H1 (cell line): ENCODE results near the gene DNMT3L. TPM values are rescaled to one million over a fixed set of nuclear protein-coding genes. Genes with fewer than 3 reads are reported as not detected.
A peak's percentile ranks its signal among the peaks of the same experiment; 100 is the strongest.

Experiments used
- CTCF ChIA-PET: fragments of 300-600 bp; sonication (Branson Sonifier 250); formaldehyde crosslinking; loops from one replicate; lab custom pipeline; 2021; ENCODE audit not compliant: partially characterized antibody; lab: Charles Lee
- POLR2A ChIA-PET: fragments of 300-600 bp; sonication (Branson Sonifier 250); formaldehyde crosslinking; loops from one replicate; lab custom pipeline; 2021; ENCODE audit warnings: inconsistent platforms; ENCODE audit not compliant: partially characterized antibody; lab: Charles Lee
- DNase-seq, 2 experiments: peaks; one replicate each; pipeline versions ENCODE4 v3.0.0 to v3.0.0-alpha.2; 2010 to 2022; ENCODE audit warnings: low spot score in 2 of 2, low read depth in 1 of 2, mixed read lengths in 1 of 2
- FAIRE-seq: peaks from 2 replicates; lab custom pipeline; 2011; peaks lifted over from hg19 to GRCh38; lab: Jason Lieb, UNC
- H2AFZ ChIP-seq: 2 replicates; pipeline ENCODE4 v1.8.1; 2012; ENCODE audit warnings: low read length, inconsistent platforms
- H2AK5ac ChIP-seq: 2 replicates; pipeline ENCODE4 v1.6.1; 2013; ENCODE audit warnings: low read depth, low read length
- H2BK120ac ChIP-seq: replicated peaks from 2 replicates; pipeline ENCODE3; 2013; ENCODE audit warnings: low read depth, low read length, inconsistent platforms
- H2BK12ac ChIP-seq: 2 replicates; pipeline ENCODE4 v1.6.1; 2013; ENCODE audit warnings: low read depth, low read length
- H2BK15ac ChIP-seq: 2 replicates; pipeline ENCODE4 v1.6.1; 2013; ENCODE audit warnings: low read length
- H2BK20ac ChIP-seq: 2 replicates; pipeline ENCODE4 v1.6.1; 2013; ENCODE audit warnings: low read length
- H2BK5ac ChIP-seq: 2 replicates; pipeline ENCODE4 v1.6.1; 2013; ENCODE audit warnings: low read depth, low read length
- H3K14ac ChIP-seq: 2 replicates; pipeline ENCODE4 v1.6.1; 2013; ENCODE audit warnings: inconsistent platforms; ENCODE audit not compliant: insufficient read length
- H3K18ac ChIP-seq: 2 replicates; pipeline ENCODE4 v1.6.1; 2013; ENCODE audit warnings: low read length; ENCODE audit errors: extremely low read depth
- H3K23ac ChIP-seq: 2 replicates; pipeline ENCODE4 v1.6.1; 2013; ENCODE audit warnings: inconsistent platforms; ENCODE audit not compliant: insufficient read length
- H3K23me2 ChIP-seq: 2 replicates; pipeline ENCODE4 v1.6.1; 2013; ENCODE audit warnings: low read depth, low read length
- H3K27ac ChIP-seq: 2 replicates; pipeline ENCODE4 v1.6.1; 2011; ENCODE audit warnings: low read depth, low read length, inconsistent platforms
- H3K27me3 ChIP-seq, 4 experiments: replicated peaks in 1 of 4; 1 replicate in 1 of 4; 2 replicates in 3 of 4; pipeline versions ENCODE4 v1.6.1 to v1.8.1; 2011 to 2013; ENCODE audit warnings: low read length in 3 of 4, mild to moderate bottlenecking in 3 of 4, inconsistent platforms in 2 of 4, mixed read lengths in 2 of 4, moderate library complexity in 1 of 4; ENCODE audit not compliant: control insufficient read depth in 3 of 4, insufficient read depth in 3 of 4; ENCODE audit errors: extremely low read depth in 1 of 4
- H3K36me3 ChIP-seq, 4 experiments: 2 replicates each; pipeline versions ENCODE4 v1.6.1 to v1.8.1; 2011 to 2013; ENCODE audit warnings: mild to moderate bottlenecking in 4 of 4, low read length in 3 of 4, moderate library complexity in 2 of 4, control low read depth in 1 of 4, inconsistent platforms in 1 of 4; ENCODE audit not compliant: insufficient read depth in 4 of 4, control insufficient read depth in 2 of 4
- H3K4ac ChIP-seq: replicated peaks from 2 replicates; pipeline ENCODE3; 2013; ENCODE audit warnings: low read length, low read depth, mixed read lengths, inconsistent platforms; ENCODE audit not compliant: insufficient read length
- H3K4me1 ChIP-seq, 4 experiments: replicated peaks in 1 of 4; 1 replicate in 1 of 4; 2 replicates in 3 of 4; pipeline versions ENCODE4 v1.6.1 to v1.8.1; 2011 to 2013; ENCODE audit warnings: low read length in 3 of 4, inconsistent platforms in 2 of 4, mixed read lengths in 1 of 4; ENCODE audit not compliant: insufficient read depth in 4 of 4, control insufficient read depth in 3 of 4
- H3K4me2 ChIP-seq, 2 experiments: 2 replicates each; pipeline versions ENCODE4 v1.6.1 to v1.8.1; 2011 to 2013; ENCODE audit warnings: low read depth in 2 of 2, low read length in 2 of 2, control low read depth in 1 of 2, inconsistent platforms in 1 of 2, mild to moderate bottlenecking in 1 of 2; ENCODE audit not compliant: insufficient read depth in 1 of 2
- H3K4me3 ChIP-seq, 4 experiments: fragments of 200-600, 300-600 bp in 1 of 4; sonication (generic), shearing (Covaris generic), sonication (Bioruptor Twin) in 1 of 4; 2 replicates each; pipeline versions ENCODE4 v1.5.1 to v1.8.1; 2011 to 2016; ENCODE audit warnings: low read length in 4 of 4, low read depth in 3 of 4, control low read depth in 2 of 4, inconsistent platforms in 2 of 4, mild to moderate bottlenecking in 2 of 4, mixed read lengths in 1 of 4, moderate library complexity in 1 of 4; ENCODE audit not compliant: insufficient read depth in 2 of 4; ENCODE audit errors: extremely low read depth in 1 of 4
- H3K56ac ChIP-seq: replicated peaks from 2 replicates; pipeline ENCODE3; 2013; ENCODE audit warnings: low read depth, mild to moderate bottlenecking, mixed read lengths, low read length, inconsistent platforms; ENCODE audit not compliant: insufficient read length
- H3K79me1 ChIP-seq: 2 replicates; pipeline ENCODE4 v1.6.1; 2013; ENCODE audit warnings: low read depth, low read length, control low read depth
- H3K79me2 ChIP-seq, 2 experiments: 2 replicates each; pipeline versions ENCODE4 v1.6.1 to v1.8.1; 2012 to 2013; ENCODE audit warnings: low read length in 2 of 2, mild to moderate bottlenecking in 2 of 2, inconsistent platforms in 1 of 2; ENCODE audit not compliant: insufficient read depth in 2 of 2, control insufficient read depth in 1 of 2
- H3K9ac ChIP-seq, 4 experiments: replicated peaks in 1 of 4; 1 replicate in 1 of 4; 2 replicates in 3 of 4; pipeline versions ENCODE4 v1.6.1 to v1.8.1; 2011 to 2013; ENCODE audit warnings: low read depth in 3 of 4, low read length in 3 of 4, control low read depth in 2 of 4, mild to moderate bottlenecking in 2 of 4, moderate library complexity in 2 of 4, inconsistent platforms in 1 of 4; ENCODE audit errors: extremely low read depth in 1 of 4
- H3K9me3 ChIP-seq, 2 experiments: 2 replicates each; pipeline versions ENCODE4 v1.6.1 to v1.8.1; 2012 to 2013; ENCODE audit warnings: mild to moderate bottlenecking in 2 of 2, moderate library complexity in 2 of 2, control low read depth in 1 of 2, inconsistent platforms in 1 of 2, low read depth in 1 of 2, low read length in 1 of 2, mixed read lengths in 1 of 2; ENCODE audit not compliant: insufficient read depth in 2 of 2
- H4K20me1 ChIP-seq, 2 experiments: replicated peaks in 1 of 2; 2 replicates each; pipeline versions ENCODE3 to v1.8.1; 2011 to 2013; ENCODE audit warnings: inconsistent platforms in 2 of 2, low read length in 2 of 2, mild to moderate bottlenecking in 1 of 2; ENCODE audit not compliant: insufficient read depth in 2 of 2, control insufficient read depth in 1 of 2
- H4K5ac ChIP-seq: 2 replicates; pipeline ENCODE4 v1.6.1; 2013; ENCODE audit warnings: low read length, low read depth, mixed read lengths, inconsistent platforms; ENCODE audit not compliant: insufficient read length
- H4K8ac ChIP-seq: 2 replicates; pipeline ENCODE4 v1.8.0; 2013; ENCODE audit warnings: mild to moderate bottlenecking, moderate library complexity, low read length, inconsistent platforms; ENCODE audit not compliant: insufficient read depth; ENCODE audit errors: extremely low read depth
- H4K91ac ChIP-seq: replicated peaks from 2 replicates; pipeline ENCODE3; 2013; ENCODE audit warnings: low read length, mixed read lengths, inconsistent platforms; ENCODE audit not compliant: insufficient read length
- CHD2 ChIP-seq: IDR thresholded peaks from 2 replicates; pipeline ENCODE4 v1.6.1; 2012; ENCODE audit warnings: low read length, improper control_type of control experiment
- WGBS, 2 experiments: shearing (Covaris generic) in 1 of 2; methylation state at CpG; one replicate each; pipeline versions ENCODE4 v1.1.6 to v1.1.7; 2013 to 2015; ENCODE audit warnings: low lambda C conversion rate in 2 of 2, mixed read lengths in 2 of 2, inconsistent platforms in 1 of 2, low coverage in 1 of 2, missing lambda C conversion rate in 1 of 2; ENCODE audit not compliant: insufficient replicate concordance in 2 of 2, insufficient coverage in 1 of 2, insufficient read length in 1 of 2; ENCODE audit errors: extremely low coverage in 1 of 2, missing lambda C conversion rate in 1 of 2; 5-methylcytosine and 5-hydroxymethylcytosine counted together
- polyA plus RNA-seq, 7 experiments: library from polyadenylated mRNA; depleted of rRNA in 3 of 7; stranded (reverse) in 5 of 7; unstranded in 2 of 7; fragments of >200 nt in 5 of 7; fragments of 200-250 nt in 2 of 7; gene quantifications; 1 replicate in 5 of 7; 2 replicates in 1 of 7; 4 replicates in 1 of 7; pipeline versions ENCODE4 v1.2.1 to v1.2.3, GENCODE V29; 2011 to 2013; ENCODE audit warnings: missing spikeins in 2 of 7, mixed read lengths in 2 of 7
- total RNA-seq: library from RNA; stranded (reverse); fragmentation: NEBNext Ultra II Directional; extraction: Animal tissue kit (Norgen Biotek cat#: 25700); gene quantifications from 2 replicates; pipeline ENCODE4 v1.2.1, GENCODE V29; 2021

The DNMT3L gene
- total and polyA plus RNA-seq, 2 of the 8 experiments (the other 6 are each of a cell fraction or from before 2014, with no cell fraction given) = 0.06 TPM; not detected in 1

GRCh38 chr21:44273046-44273445, 11.3 kb upstream of the DNMT3L start:
- Histone ChIP-seq H2BK120ac (no peak overlapping the region), H3K27ac (no peak overlapping the region), H3K79me1 (no peaks in the 10 kb centered on the region), H4K20me1 (no peaks in the 10 kb centered on the region), H2AK5ac (no peak overlapping the region), H3K56ac (no peak overlapping the region), H2BK5ac (no peak overlapping the region), H3K14ac (no peak overlapping the region), H2BK12ac (no peak overlapping the region), H3K4me1 (no peaks in the 10 kb centered on the region; a peak in 2 of 7 replicates), H3K27me3 (no peaks in the 10 kb centered on the region), H3K79me2 (no peaks in the 10 kb centered on the region), H3K9me3 (no peaks in the 10 kb centered on the region), H4K5ac (no peak overlapping the region), H2BK20ac (no peak overlapping the region), H3K23ac (no peak overlapping the region), H3K4ac (no peak overlapping the region), H3K36me3 (no peaks in the 10 kb centered on the region), H3K23me2 (no peaks in the 10 kb centered on the region; the same call in 1 of the 2 replicates), H4K91ac (no peak overlapping the region), H2BK15ac (no peak overlapping the region), H3K4me3 (no peak overlapping the region), H4K8ac (peak overlapping the region; percentile 79; the same call in 1 of the 2 replicates), H2AFZ (no peak overlapping the region), H3K4me2 (no peak overlapping the region), H3K9ac (no peak overlapping the region), H3K18ac (no peak overlapping the region)
- 88% methylated on average over 7 of the region's 7 CpGs; no CpG with 5 or more reads in 1 of the 2 experiments for WGBS, 2 experiments
- CTCF ChIA-PET = interaction anchor here (1.3 to 1.7 kb wide), 2 partner anchors 25 to 200 kb away, joined by 3 to 7 read pairs; no protein-coding TSS in a partner anchor
- DNase-seq (no peak), FAIRE-seq (no peak)
- no peak for TF ChIP-seq CHD2
- POLR2A ChIA-PET = no interaction called here
